ENCODE measurements around the gene PTPRT.
"Not testable (repeated sequence)": the region's sequence is repeated elsewhere in the genome, so short reads cannot be mapped to it uniquely, and the experiment has no call there.

Gene PTPRT

DNA sequence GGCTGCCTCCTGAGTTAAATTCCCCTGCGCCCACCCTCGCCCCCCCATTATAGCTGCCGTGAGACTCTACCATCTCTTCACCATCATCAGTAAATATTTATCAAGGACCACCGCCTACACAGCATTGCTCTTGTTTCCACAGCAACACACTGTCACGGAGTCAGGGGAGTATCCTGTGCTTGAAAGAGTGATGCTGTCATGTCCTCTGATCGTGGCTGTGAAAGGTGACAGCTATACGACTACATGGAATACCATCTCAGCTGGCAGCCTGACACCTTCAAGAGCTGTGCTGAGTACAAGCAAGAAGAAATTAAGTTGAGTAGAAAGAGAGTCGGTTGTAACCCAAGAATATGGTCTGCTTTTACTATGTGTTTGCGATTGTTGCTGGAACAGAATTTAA is 3.4 kb downstream of the PTPRT start:
- no peak for DNase-seq

DNA sequence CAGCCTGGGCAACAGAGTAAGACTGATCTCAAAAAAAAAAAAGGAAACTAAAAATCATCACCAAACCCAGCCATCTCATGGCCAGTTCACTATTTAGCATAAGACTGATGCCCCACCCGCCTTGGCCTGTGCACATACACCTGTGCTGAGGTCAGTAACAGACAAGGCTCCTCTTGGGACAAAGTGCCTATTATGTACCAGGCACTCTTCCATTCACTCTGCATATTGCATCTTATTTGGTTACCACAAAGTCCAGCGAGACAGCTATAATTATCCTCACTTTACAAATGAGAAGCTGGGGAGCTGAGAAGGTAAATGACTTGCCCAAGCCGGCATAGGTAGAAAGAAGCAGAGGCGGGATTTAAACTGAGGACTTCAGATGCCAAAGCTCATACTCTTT is 3.8 kb downstream of the PTPRT start:
- no peak for DNase-seq

- DNase-seq: no peak
Measured at GRCh38 chr20:43183536-43184070, 6.1 kb downstream of the PTPRT start.

- DNase-seq: no peak
Measured at GRCh38 chr20:43178080-43178479, 11.6 kb downstream of the PTPRT start.

DNA sequence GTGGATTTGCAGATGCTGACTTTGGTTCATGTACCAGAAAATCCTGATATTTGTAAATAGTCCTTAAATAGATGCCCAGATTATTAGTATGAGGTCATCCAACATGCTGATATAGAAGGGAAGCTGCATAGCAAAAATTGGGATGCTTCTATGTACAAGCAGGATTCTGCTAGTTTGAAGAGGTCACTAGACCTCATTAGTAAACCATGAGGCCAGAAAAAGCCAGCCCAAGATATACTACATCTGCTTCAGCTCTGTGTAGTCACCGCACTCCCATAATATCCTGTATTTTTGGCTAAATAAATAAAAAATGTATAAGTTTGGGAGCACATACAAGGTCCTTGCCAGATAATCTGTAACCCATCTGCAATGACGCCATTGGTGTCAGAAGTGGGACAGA is 13.0 kb downstream of the PTPRT start:
- DNase-seq: no peak

- no peak for DNase-seq
Measured at GRCh38 chr20:43171930-43172329, 17.8 kb downstream of the PTPRT start.

GRCh38 chr20:43170771-43171170 is 18.9 kb downstream of the PTPRT start:
- DNase-seq: no peak

DNA sequence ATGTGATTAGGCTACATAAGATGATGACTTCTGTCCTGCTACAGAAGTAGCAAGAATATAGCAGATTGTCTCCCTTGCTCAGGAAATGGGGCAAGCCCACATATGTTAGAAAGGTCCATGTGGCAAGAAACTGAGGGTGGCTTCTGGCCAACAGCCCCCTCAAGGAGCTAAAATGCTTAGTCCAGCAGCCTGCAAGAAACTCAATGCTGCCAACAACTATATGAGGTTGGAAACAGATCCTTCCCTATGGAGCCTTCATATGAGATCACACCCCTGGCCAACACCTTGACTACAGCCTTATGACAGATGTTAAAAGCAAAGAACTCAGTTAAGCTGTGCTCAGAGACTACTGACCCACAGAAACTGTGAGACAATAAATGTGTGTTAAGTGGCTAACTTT is 22.1 kb downstream of the PTPRT start:
- DNase-seq: no peak

- no peak for DNase-seq
Measured at GRCh38 chr20:43167021-43167420, 22.7 kb downstream of the PTPRT start.

GRCh38 chr20:43165611-43166010 is 24.1 kb downstream of the PTPRT start:
- DNase-seq: no peak

- DNase-seq: not testable (repeated sequence)
Measured at GRCh38 chr20:43164736-43165135, 25.0 kb downstream of the PTPRT start.

- DNase-seq: no peak
Measured at GRCh38 chr20:43161716-43162115, 28.0 kb downstream of the PTPRT start.

- DNase-seq: no peak
Measured at GRCh38 chr20:43160941-43161340, 28.8 kb downstream of the PTPRT start.

GRCh38 chr20:43159994-43160393 is 29.7 kb downstream of the PTPRT start:
- no peak for DNase-seq

- DNase-seq: no peak
Measured at GRCh38 chr20:43155366-43156100, 34.2 kb downstream of the PTPRT start.

- no peak for DNase-seq
Measured at GRCh38 chr20:43151901-43152300, 37.8 kb downstream of the PTPRT start.

GRCh38 chr20:43151256-43151655 is 38.5 kb downstream of the PTPRT start:
- no peak for DNase-seq

DNA sequence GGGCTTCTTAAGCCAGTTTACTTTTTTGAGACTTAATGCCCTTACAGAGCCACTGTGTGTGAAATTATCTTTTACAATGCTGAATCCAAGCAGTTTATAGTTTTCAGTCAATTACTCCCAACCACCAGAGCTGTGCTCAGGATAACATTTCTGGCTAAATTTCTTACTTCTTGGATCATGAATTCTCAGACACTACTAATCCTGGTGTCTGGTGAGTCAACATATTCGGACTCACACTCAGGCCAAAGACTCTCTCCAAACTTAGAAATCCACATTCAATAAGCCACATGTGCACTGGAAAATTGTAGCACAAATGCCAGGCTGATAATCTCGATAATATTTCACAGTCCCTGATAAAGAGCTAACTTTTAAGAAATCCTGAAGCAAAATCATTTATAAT is 49.0 kb downstream of the PTPRT start:
- DNase-seq: no peak

GRCh38 chr20:43138061-43138770 is 51.5 kb downstream of the PTPRT start:
- no peak for DNase-seq

DNA sequence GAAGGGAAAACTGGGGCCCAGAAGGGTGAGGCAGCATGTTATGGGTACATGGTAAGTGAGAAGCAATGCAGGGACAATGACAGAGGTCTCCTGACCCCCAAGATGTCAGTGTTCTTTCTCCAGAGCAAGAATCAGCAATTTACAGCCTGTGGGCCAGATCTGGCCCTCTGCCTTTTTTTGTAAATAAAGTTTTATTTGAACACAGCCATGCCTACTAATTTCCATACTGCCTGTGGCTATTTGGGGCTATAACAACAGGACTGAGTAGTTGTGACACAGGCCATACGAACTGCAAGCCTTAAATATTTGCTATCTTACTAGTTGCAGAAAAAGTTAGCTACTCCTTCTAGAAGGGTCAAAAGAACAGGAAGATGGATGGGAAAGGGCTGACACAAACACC is 52.5 kb downstream of the PTPRT start:
- no peak for DNase-seq

DNA sequence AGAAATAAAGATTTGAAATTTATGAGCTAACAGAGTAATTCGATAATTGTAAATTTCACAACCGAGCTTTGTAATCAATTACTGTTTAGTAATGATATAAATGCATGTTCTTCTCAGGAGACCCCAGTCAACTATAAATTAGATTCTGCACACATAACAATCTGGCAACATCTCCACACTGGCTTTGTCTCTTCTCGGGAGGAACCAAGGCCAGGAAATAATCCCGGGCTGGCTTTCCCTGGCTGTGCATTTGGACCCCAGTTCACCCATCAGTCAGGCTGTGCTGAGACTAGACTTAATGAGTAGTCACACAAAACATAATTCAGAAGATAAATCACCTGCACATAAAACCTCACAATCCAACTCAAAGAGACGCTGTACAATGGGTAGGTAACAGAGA is 65.5 kb downstream of the PTPRT start:
- DNase-seq: no peak

- no peak for DNase-seq
Measured at GRCh38 chr20:43123180-43123579, 66.5 kb downstream of the PTPRT start.

DNA sequence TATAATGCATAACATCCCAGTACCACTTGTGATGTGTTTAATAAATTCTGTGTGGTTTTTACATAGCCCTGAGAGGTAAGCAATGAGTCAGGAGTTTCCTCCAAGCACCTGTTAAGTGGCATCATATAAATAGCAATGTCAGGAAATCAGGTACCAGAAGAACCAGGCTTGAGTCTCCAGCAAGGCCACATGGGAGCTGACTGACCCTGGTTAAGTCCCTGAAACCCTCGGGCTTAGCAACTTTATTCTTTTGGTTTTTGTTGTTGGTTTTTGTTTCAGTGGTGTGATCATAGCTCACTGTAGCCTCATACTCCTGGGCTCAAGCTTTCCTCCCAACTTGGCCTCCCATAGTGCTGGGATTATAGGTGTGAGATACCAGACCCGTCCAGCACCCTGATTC is 70.0 kb downstream of the PTPRT start:
- no peak for DNase-seq

- no peak for DNase-seq
Measured at GRCh38 chr20:43102394-43102793, 87.3 kb downstream of the PTPRT start.

DNA sequence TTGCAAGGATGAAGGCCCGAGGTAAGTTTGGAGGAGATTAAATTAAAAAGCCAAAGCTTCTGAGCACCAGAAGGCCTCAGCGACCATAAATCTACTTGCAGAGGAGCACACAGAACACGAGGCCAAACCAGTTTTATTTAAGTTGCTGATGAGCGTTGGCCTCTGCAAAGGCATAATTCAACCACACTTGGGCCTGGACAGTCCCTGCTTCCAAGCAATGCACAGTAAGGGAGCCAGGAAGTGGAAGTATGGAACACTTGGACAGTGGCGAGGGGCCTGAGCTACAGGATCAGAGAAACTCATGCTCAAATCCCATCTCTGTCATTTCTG is 92.8 kb downstream of the PTPRT start:
- no peak for DNase-seq

All from stimulated activated CD4-positive, alpha-beta T cell treated with anti-CD3 and anti-CD28 coated beads, Interleukin-1b, Interleukin-23, amount 100 ng/mL, for 48 hours (primary cell).